Measurements from ENCODE around the gene RLBP1. TPM values are rescaled to one million over a fixed set of nuclear protein-coding genes. Genes with fewer than 3 reads are reported as not detected.

The RLBP1 gene
- total RNA-seq, 2 donors from 2014 or later: not detected

GRCh38 chr15:89186803-89187202, 34.6 kb downstream of the RLBP1 start:
- H3K36me3 ChIP-seq: peaks cover 0 to 10% of the 10 kb centered on the region in 2 donors
- no peak overlapping the region for H3K27ac ChIP-seq
- H3K4me3 ChIP-seq: no peak overlapping the region
- no peaks in the 10 kb centered on the region for H3K9me3 ChIP-seq
- intact Hi-C loops (cut with DNase I): no loop called here
- 73% methylated on average over 6 of the region's 6 CpGs for whole genome bisulfite sequencing
- no peaks in the 10 kb centered on the region for H3K4me1 ChIP-seq (replicated peaks)
- no peak for TF ChIP-seq CTCF (IDR thresholded peaks at IDR 0.05)
- no peak for TF ChIP-seq POLR2AphosphoS5 (IDR thresholded peaks at IDR 0.05)
- no peak for TF ChIP-seq POLR2A (IDR thresholded peaks at IDR 0.05)
- H3K27me3 ChIP-seq (replicated peaks; ENCODE audit: insufficient read depth): no peaks in the 10 kb centered on the region
- DNase-seq (ENCODE audit: low spot score): no peak

GRCh38 chr15:89184886-89185526, 36.4 kb downstream of the RLBP1 start:
- DNase-seq (ENCODE audit: low spot score): no peak
- Histone ChIP-seq H3K4me1 (replicated peaks) (no peaks in the 10 kb centered on the region), H3K27ac (no peak overlapping the region), H3K9me3 (no peaks in the 10 kb centered on the region), H3K4me3 (no peak overlapping the region), H3K36me3 (peaks cover 0 to 5% of the 10 kb centered on the region in 2 donors), H3K27me3 (replicated peaks; ENCODE audit: insufficient read depth) (no peaks in the 10 kb centered on the region)
- no peak for TF ChIP-seq CTCF (IDR thresholded peaks at IDR 0.05)
- TF ChIP-seq POLR2AphosphoS5 (IDR thresholded peaks at IDR 0.05): no peak
- TF ChIP-seq POLR2A (IDR thresholded peaks at IDR 0.05): no peak
- intact Hi-C loops (cut with DNase I): no loop called here
- WGBS: 93% methylated on average over 12 of the region's 12 CpGs

GRCh38 chr15:89184357-89184756, 37.0 kb downstream of the RLBP1 start:
- no peak overlapping the region for H3K27ac ChIP-seq
- DNase-seq (ENCODE audit: low spot score): no peak
- no peaks in the 10 kb centered on the region for H3K9me3 ChIP-seq
- TF ChIP-seq POLR2A (IDR thresholded peaks at IDR 0.05): no peak
- TF ChIP-seq POLR2AphosphoS5 (IDR thresholded peaks at IDR 0.05): no peak
- no peak for TF ChIP-seq CTCF (IDR thresholded peaks at IDR 0.05)
- no peaks in the 10 kb centered on the region for H3K4me1 ChIP-seq (replicated peaks)
- intact Hi-C loops (cut with DNase I): no loop called here
- 53% methylated on average over 6 of the region's 6 CpGs for WGBS
- H3K36me3 ChIP-seq: no peaks in the 10 kb centered on the region
- H3K4me3 ChIP-seq: no peak overlapping the region
- H3K27me3 ChIP-seq (replicated peaks; ENCODE audit: insufficient read depth): no peaks in the 10 kb centered on the region

GRCh38 chr15:89179966-89180875, 41.2 kb downstream of the RLBP1 start:
- H3K4me3 ChIP-seq: no peak overlapping the region
- H3K4me1 ChIP-seq (replicated peaks): no peaks in the 10 kb centered on the region
- H3K9me3 ChIP-seq: no peaks in the 10 kb centered on the region
- no peak for DNase-seq (ENCODE audit: low spot score)
- 68% methylated on average over 5 of the region's 5 CpGs for WGBS
- intact Hi-C loops (cut with DNase I): no loop called here
- no peaks in the 10 kb centered on the region for H3K27me3 ChIP-seq (replicated peaks; ENCODE audit: insufficient read depth)
- no peak for TF ChIP-seq POLR2AphosphoS5 (IDR thresholded peaks at IDR 0.05)
- TF ChIP-seq POLR2A (IDR thresholded peaks at IDR 0.05): no peak
- TF ChIP-seq CTCF (IDR thresholded peaks at IDR 0.05): no peak
- H3K27ac ChIP-seq: no peak overlapping the region
- H3K36me3 ChIP-seq: peaks cover 5% of the 10 kb centered on the region in 2 donors

All from prostate gland (tissue), 2 donors.